PC-3 (cell line): ENCODE results near the gene BDKRB2. TPM values are rescaled to one million over a fixed set of nuclear protein-coding genes. Genes with fewer than 3 reads are reported as not detected.

ENCODE experiments used
- ATAC-seq: fragments of 200-7000 bp; cut with Tn5 transposase; 2 replicates; pipeline ENCODE4 v1.9.1; 2020; ENCODE audit warnings: mild to moderate bottlenecking, moderate library complexity
- BruUV-seq: library from RNA; stranded (reverse); fragments of 400-500 nt; replicated peaks from 2 replicates; lab custom pipeline; 2021; lab: Mats Ljungman, UMichigan
- CTCF ChIA-PET: fragments of 300-600 bp; sonication (Branson Sonifier 250); formaldehyde crosslinking; loops from one replicate; lab custom pipeline; 2022; ENCODE audit warnings: antibody characterized with exemption; lab: Charles Lee
- POLR2A ChIA-PET: fragments of 300-600 bp; sonication (Branson Sonifier 250); formaldehyde crosslinking; loops from one replicate; lab custom pipeline; 2022; ENCODE audit warnings: antibody characterized with exemption; ENCODE audit not compliant: unreplicated experiment; lab: Charles Lee
- DNase-seq: peaks from one replicate; pipeline ENCODE4 v3.0.0-alpha.2; 2015
- H2AFZ ChIP-seq: fragments of 300-600 bp; sonication (generic); 2 replicates; pipeline ENCODE4 v1.6.0; 2016; ENCODE audit warnings: antibody characterized with exemption, low read length
- H3F3A ChIP-seq: fragments of 300-600 bp; sonication (generic); one replicate; pipeline ENCODE4 v1.6.0; 2017; ENCODE audit warnings: antibody characterized with exemption, low read length, control low read depth, mild to moderate bottlenecking; ENCODE audit not compliant: unreplicated experiment
- H3K27ac ChIP-seq: fragments of 300-600 bp; sonication (generic); 2 replicates; pipeline ENCODE4 v1.5.1; 2016; ENCODE audit warnings: mild to moderate bottlenecking, low read length
- H3K27me3 ChIP-seq: fragments of 300-600 bp; sonication (generic); 2 replicates; pipeline ENCODE4 v1.6.1; 2016; ENCODE audit warnings: low read length, mixed read lengths
- H3K36me3 ChIP-seq: fragments of 300-600 bp; sonication (generic); 2 replicates; pipeline ENCODE4 v1.6.1; 2016; ENCODE audit warnings: low read depth, mixed run types, low read length, mixed read lengths
- H3K4me1 ChIP-seq: fragments of 300-600 bp; sonication (generic); 2 replicates; pipeline ENCODE4 v1.5.1; 2016; ENCODE audit warnings: low read length; ENCODE audit not compliant: insufficient read depth
- H3K4me2 ChIP-seq: fragments of 300-600 bp; sonication (generic); 2 replicates; pipeline ENCODE4 v1.6.0; 2016; ENCODE audit warnings: low read length
- H3K4me3 ChIP-seq: fragments of 300-600 bp; sonication (generic); 2 replicates; pipeline ENCODE4 v1.5.1; 2016; ENCODE audit warnings: mild to moderate bottlenecking, low read length, mixed read lengths
- H3K79me2 ChIP-seq: fragments of 300-600 bp; sonication (generic); 2 replicates; pipeline ENCODE4 v1.6.1; 2017; ENCODE audit warnings: low read length, mixed read lengths
- H3K9ac ChIP-seq: fragments of 300-600 bp; sonication (generic); 2 replicates; pipeline ENCODE4 v1.6.0; 2016; ENCODE audit warnings: mild to moderate bottlenecking, low read length
- H3K9me2 ChIP-seq: fragments of 300-600 bp; sonication (generic); replicated peaks from 2 replicates; pipeline ENCODE4 v1.6.1; 2016; ENCODE audit warnings: mixed run types, low read length, mixed read lengths
- H3K9me3 ChIP-seq: fragments of 300-600 bp; sonication (generic); 2 replicates; pipeline ENCODE4 v1.6.1; 2016; ENCODE audit warnings: low read length, mixed read lengths
- H4K20me1 ChIP-seq: fragments of 300-600 bp; sonication (generic); 2 replicates; pipeline ENCODE4 v1.6.1; 2016; ENCODE audit warnings: low read length, mixed read lengths
- EZH2 ChIP-seq: fragments of 300-600 bp; sonication (generic); IDR thresholded peaks from one replicate; pipeline ENCODE4 v1.6.1; 2017; ENCODE audit warnings: antibody characterized with exemption, mild to moderate bottlenecking, low read length; ENCODE audit not compliant: unreplicated experiment
- EZH2phosphoT487 ChIP-seq: fragments of 300-600 bp; sonication (generic); IDR thresholded peaks from 2 replicates; pipeline ENCODE4 v1.6.1; 2018; ENCODE audit warnings: mild to moderate bottlenecking, antibody characterized with exemption, low read length, borderline replicate concordance
- intact Hi-C: fragments of 100-400 bp; cut with micrococcal nuclease; formaldehyde crosslinking; loops from 2 replicates; pipeline ENCODE4 v1.9.0; 2023
- total RNA-seq: library from RNA; depleted of rRNA; stranded (reverse); fragments of >200 nt; gene quantifications from 2 replicates; pipeline ENCODE4 v1.2.3, GENCODE V29; 2014
- TF ChIP-seq, protein P1 (sequence below): fragments of 300-600 bp; sonication (generic); conservative IDR thresholded peaks from 2 replicates; pipeline ENCODE4 v1.5.1; 2017; ENCODE audit warnings: antibody characterized with exemption, low read depth, mild to moderate bottlenecking, low read length

BDKRB2 gene
- total RNA-seq, 1 experiment from 2014 or later = 0.07 TPM

DNA sequence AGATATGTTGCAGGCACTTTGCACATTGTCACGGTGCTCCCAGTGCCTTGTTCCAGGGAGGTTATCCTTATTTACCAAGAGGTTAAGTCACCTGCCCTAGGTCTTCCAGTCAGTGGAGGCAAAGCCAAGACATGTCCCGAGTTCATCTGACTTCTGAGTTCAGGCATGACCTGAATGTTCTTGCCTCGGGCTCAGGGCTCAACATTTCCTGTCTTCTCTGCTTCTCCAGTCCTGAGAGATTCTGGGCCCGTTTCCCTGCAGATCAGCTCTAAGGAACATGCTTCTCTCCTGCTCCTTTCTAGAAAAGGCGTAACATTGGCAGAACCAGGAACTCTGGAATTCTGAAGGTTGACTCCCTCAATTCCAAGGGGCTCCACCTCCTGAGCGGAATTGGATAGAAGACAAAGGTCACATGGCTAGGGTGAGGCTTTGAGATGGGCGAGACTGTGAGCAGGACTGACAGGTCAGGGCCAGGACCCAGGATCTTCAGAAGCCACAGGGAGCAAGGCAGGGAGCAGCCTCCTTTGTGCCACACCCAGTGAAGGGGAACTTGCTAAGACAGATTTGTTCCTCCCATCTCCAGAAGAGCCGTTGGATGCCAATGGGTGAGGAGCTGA lies 19.9 kb downstream of the BDKRB2 start:
- ChIA-PET CTCF (no interaction called here), POLR2A (no interaction called here)

DNA sequence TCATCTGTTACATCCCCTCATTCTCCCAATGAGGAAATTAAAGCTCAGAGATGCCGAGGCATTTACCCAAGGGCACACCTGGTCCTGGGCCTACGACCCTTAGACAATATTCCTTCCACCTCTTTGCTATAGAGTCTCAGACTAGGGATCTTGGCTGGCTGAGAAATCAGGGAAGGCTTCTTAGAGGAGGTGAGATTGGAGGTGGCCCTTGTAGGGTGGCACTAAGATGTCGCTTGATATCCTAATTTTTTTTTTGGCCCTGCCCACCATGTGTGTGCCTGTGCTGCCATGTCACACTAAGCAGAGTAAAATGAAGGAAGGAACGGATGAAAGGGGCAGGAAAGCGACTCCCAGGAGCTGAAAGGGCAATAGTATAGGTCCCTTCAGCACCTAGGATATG lies 20.6 kb downstream of the BDKRB2 start:
- no peaks in the 10 kb centered on the region for H3K79me2 ChIP-seq
- H3K4me1 ChIP-seq = no peaks in the 10 kb centered on the region
- DNase-seq (no peak), ATAC-seq (no peak)
- no peak overlapping the region for H2AFZ ChIP-seq
- ChIA-PET CTCF (no interaction called here), POLR2A (interaction anchor here (0.6 kb wide), 1 partner anchor 34 kb away, joined by 3 read pairs; no protein-coding TSS in a partner anchor)
- no peak overlapping the region for H3K27ac ChIP-seq
- TF ChIP-seq EZH2phosphoT487 (no peak), EZH2 (no peak)
- TF ChIP-seq, protein P1, sequence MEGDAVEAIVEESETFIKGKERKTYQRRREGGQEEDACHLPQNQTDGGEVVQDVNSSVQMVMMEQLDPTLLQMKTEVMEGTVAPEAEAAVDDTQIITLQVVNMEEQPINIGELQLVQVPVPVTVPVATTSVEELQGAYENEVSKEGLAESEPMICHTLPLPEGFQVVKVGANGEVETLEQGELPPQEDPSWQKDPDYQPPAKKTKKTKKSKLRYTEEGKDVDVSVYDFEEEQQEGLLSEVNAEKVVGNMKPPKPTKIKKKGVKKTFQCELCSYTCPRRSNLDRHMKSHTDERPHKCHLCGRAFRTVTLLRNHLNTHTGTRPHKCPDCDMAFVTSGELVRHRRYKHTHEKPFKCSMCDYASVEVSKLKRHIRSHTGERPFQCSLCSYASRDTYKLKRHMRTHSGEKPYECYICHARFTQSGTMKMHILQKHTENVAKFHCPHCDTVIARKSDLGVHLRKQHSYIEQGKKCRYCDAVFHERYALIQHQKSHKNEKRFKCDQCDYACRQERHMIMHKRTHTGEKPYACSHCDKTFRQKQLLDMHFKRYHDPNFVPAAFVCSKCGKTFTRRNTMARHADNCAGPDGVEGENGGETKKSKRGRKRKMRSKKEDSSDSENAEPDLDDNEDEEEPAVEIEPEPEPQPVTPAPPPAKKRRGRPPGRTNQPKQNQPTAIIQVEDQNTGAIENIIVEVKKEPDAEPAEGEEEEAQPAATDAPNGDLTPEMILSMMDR = no peak
- H3F3A ChIP-seq = no peaks in the 10 kb centered on the region
- peaks cover 15% of the 10 kb centered on the region for H3K27me3 ChIP-seq
- H3K36me3 ChIP-seq = no peaks in the 10 kb centered on the region
- intact Hi-C loops = no loop called here
- H3K4me2 ChIP-seq = no peak overlapping the region
- no peaks in the 10 kb centered on the region for H3K9me3 ChIP-seq
- no peaks in the 10 kb centered on the region for H4K20me1 ChIP-seq
- no peak overlapping the region for H3K4me3 ChIP-seq
- BruUV-seq = no TSS peak
- no peaks in the 10 kb centered on the region for H3K9me2 ChIP-seq
- no peak overlapping the region for H3K9ac ChIP-seq

More for the DNA sequence above, 19.9 kb downstream of the BDKRB2 start:
- Histone ChIP-seq H2AFZ (no peak overlapping the region), H3K79me2 (no peaks in the 10 kb centered on the region), H3F3A (no peaks in the 10 kb centered on the region), H3K9ac (no peak overlapping the region), H3K4me3 (no peak overlapping the region), H3K9me3 (no peaks in the 10 kb centered on the region), H3K27me3 (peaks cover 15% of the 10 kb centered on the region), H3K4me1 (no peaks in the 10 kb centered on the region), H3K36me3 (no peaks in the 10 kb centered on the region), H3K27ac (no peak overlapping the region), H3K4me2 (no peak overlapping the region), H4K20me1 (no peaks in the 10 kb centered on the region), H3K9me2 (no peaks in the 10 kb centered on the region)
- TF ChIP-seq, protein P1 = no peak
- TF ChIP-seq EZH2 (no peak), EZH2phosphoT487 (no peak)
- DNase-seq (no peak), ATAC-seq (no peak)
- intact Hi-C loops = no loop called here
- BruUV-seq = no TSS peak

DNA sequence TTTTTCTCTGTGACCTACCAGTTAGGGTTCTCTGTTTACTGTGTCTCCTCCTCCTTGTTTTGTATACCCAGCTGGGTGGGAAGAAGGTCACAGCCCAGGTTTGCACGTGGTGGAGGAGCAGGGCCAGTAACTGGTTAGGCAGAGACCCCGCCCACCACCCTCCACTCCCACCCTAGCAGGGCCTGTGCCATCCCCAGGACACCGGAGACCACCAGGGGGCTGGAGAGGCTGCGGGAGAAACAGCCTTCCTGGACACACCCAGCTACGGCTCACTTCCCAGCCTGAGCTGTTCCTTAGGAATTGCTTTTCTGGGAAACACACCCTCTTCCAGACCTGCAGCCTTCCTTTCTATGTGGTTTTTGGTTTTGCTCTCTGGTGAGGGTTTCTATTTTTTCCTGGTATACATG lies 21.1 kb downstream of the BDKRB2 start:
- ChIA-PET POLR2A (interaction anchor here (0.6 kb wide), 1 partner anchor 33 kb away, joined by 3 read pairs; no protein-coding TSS in a partner anchor), CTCF (interaction anchor here (0.8 kb wide), 1 partner anchor 49 kb away, joined by 3 read pairs; no protein-coding TSS in a partner anchor)
- peak; percentile 62 for DNase-seq
- Histone ChIP-seq H3K4me1 (no peaks in the 10 kb centered on the region), H3K27me3 (peaks cover 15% of the 10 kb centered on the region), H3F3A (no peaks in the 10 kb centered on the region), H3K4me2 (no peak overlapping the region), H3K79me2 (no peaks in the 10 kb centered on the region), H3K27ac (no peak overlapping the region), H3K36me3 (no peaks in the 10 kb centered on the region), H4K20me1 (no peaks in the 10 kb centered on the region), H3K4me3 (no peak overlapping the region), H3K9me2 (no peaks in the 10 kb centered on the region), H2AFZ (no peak overlapping the region), H3K9ac (no peak overlapping the region), H3K9me3 (no peaks in the 10 kb centered on the region)
- TF ChIP-seq, protein P1 = 0 out of 2 replicates have a peak, but pooled peaks have one; percentile 22
- no peak for TF ChIP-seq EZH2
- BruUV-seq = no TSS peak
- ATAC-seq = peak; percentile 54
- intact Hi-C loops = no loop called here
